ENCODE measurements around the gene PDLIM1. TPM values are rescaled to one million over a fixed set of nuclear protein-coding genes. Genes with fewer than 3 reads are reported as not detected.
"Not testable (repeated sequence)": the region's sequence is repeated elsewhere in the genome, so short reads cannot be mapped to it uniquely, and the experiment has no call there.

Gene PDLIM1
- total RNA-seq, 1 donor from 2014 or later: 73.8 TPM

DNA sequence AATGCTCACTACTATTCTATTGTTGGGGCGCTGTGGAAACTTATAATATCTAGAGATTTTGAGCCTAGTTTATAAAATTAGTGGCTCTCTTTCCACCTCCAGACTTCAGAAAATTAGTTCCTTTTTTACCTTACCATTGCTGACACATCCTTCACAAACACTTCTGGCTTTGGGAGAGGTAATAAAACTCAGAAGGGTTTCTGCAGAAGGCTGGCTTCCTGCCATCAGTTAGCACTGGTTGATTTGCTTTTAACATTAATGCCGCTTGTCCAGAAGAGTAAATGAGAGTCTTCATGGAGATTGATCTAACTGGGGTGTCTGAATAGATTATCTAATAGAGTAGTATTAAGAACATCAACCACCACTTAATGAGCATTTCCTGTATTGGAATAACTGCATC is 76.4 kb downstream of the PDLIM1 start:
- H3K27me3 Mint-ChIP-seq (ENCODE audit: unreplicated experiment): no peaks in the 10 kb centered on the region
- no peak overlapping the region for H3K4me3 Mint-ChIP-seq (ENCODE audit: unreplicated experiment)
- peaks cover 26% of the 10 kb centered on the region for H3K4me1 Mint-ChIP-seq (ENCODE audit: unreplicated experiment)
- TF ChIP-seq, protein P1, sequence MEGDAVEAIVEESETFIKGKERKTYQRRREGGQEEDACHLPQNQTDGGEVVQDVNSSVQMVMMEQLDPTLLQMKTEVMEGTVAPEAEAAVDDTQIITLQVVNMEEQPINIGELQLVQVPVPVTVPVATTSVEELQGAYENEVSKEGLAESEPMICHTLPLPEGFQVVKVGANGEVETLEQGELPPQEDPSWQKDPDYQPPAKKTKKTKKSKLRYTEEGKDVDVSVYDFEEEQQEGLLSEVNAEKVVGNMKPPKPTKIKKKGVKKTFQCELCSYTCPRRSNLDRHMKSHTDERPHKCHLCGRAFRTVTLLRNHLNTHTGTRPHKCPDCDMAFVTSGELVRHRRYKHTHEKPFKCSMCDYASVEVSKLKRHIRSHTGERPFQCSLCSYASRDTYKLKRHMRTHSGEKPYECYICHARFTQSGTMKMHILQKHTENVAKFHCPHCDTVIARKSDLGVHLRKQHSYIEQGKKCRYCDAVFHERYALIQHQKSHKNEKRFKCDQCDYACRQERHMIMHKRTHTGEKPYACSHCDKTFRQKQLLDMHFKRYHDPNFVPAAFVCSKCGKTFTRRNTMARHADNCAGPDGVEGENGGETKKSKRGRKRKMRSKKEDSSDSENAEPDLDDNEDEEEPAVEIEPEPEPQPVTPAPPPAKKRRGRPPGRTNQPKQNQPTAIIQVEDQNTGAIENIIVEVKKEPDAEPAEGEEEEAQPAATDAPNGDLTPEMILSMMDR (IDR thresholded peaks at IDR 0.05): no peak
- no peak overlapping the region for H3K27ac Mint-ChIP-seq (ENCODE audit: unreplicated experiment)
- no peaks in the 10 kb centered on the region for H3K9me3 Mint-ChIP-seq (ENCODE audit: unreplicated experiment)
- H3K36me3 Mint-ChIP-seq (ENCODE audit: unreplicated experiment): no peaks in the 10 kb centered on the region
- DNase-seq (ENCODE audit: extremely low spot score, unreplicated experiment): no peak

DNA sequence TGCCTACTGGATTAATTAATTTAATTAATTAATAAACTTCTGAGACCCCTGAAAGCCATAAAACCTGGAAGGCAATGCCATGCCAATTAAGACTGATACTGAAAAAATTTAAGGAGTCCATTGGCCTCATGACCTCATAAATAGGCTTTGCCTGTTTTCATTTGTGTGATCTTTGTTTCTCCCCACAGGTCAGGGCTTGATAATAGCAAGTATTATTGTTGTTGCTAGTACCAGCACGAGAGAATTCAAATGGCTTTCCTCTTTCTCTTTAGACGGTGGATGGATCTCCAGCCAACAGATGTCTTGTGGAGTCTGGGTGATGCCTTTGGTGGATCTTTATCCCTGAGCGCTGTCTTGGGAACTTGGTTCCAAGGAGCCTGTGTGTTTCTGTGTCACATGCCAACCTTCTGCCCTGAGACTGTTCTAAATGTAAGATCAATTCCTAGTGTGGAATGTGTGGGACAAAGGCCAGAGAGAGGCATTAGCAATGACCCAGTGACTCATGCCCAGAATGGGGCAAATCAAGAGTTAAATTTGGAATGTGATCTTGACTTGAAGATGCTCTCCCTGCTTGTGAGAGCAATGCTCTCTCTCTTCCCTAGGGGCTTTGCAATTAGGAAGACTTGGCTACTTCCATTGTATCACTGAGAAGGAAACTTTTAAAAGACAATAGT is 79.1 kb downstream of the PDLIM1 start:
- no peaks in the 10 kb centered on the region for H3K9me3 Mint-ChIP-seq (ENCODE audit: unreplicated experiment)
- TF ChIP-seq, protein P1 (IDR thresholded peaks at IDR 0.05): no peak
- DNase-seq (ENCODE audit: extremely low spot score, unreplicated experiment): no peak
- no peaks in the 10 kb centered on the region for H3K27me3 Mint-ChIP-seq (ENCODE audit: unreplicated experiment)
- no peak overlapping the region for H3K27ac Mint-ChIP-seq (ENCODE audit: unreplicated experiment)
- H3K4me1 Mint-ChIP-seq (ENCODE audit: unreplicated experiment): peaks cover 16% of the 10 kb centered on the region
- H3K4me3 Mint-ChIP-seq (ENCODE audit: unreplicated experiment): no peak overlapping the region
- no peaks in the 10 kb centered on the region for H3K36me3 Mint-ChIP-seq (ENCODE audit: unreplicated experiment)

DNA sequence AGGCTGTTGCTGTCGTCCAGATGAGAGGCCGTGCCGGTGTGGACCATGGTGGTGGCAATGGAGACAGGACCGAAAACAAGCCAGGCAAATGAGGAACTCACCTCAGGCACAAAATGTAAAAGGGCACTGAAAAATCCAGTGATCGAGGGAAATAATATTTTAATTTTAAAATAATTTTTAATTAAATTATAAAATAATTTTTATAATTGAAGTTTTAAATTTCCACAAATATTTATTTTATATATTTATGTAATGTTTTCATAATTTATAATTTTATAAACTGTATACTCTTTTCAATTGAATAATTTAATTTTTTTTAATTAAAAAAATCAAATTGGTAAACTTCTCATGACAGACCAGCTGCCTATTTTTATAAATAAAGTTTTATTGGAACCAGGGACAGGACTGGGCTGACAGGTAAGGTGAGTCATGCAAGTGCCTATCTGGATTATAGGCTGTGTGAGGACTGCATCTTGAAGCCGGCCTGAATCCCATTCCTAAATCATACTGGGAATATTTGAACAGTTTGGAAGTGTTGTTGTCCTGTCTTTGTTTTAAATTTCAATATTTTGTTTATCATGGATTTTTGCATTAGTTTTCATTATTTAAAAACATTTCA is 81.2 kb downstream of the PDLIM1 start:
- H3K27ac Mint-ChIP-seq (ENCODE audit: unreplicated experiment): no peak overlapping the region
- no peaks in the 10 kb centered on the region for H3K9me3 Mint-ChIP-seq (ENCODE audit: unreplicated experiment)
- peaks cover 8% of the 10 kb centered on the region for H3K4me1 Mint-ChIP-seq (ENCODE audit: unreplicated experiment)
- DNase-seq (ENCODE audit: extremely low spot score, unreplicated experiment): no peak
- no peak overlapping the region for H3K4me3 Mint-ChIP-seq (ENCODE audit: unreplicated experiment)
- no peaks in the 10 kb centered on the region for H3K36me3 Mint-ChIP-seq (ENCODE audit: unreplicated experiment)
- TF ChIP-seq, protein P1 (IDR thresholded peaks at IDR 0.05): no peak
- no peaks in the 10 kb centered on the region for H3K27me3 Mint-ChIP-seq (ENCODE audit: unreplicated experiment)

DNA sequence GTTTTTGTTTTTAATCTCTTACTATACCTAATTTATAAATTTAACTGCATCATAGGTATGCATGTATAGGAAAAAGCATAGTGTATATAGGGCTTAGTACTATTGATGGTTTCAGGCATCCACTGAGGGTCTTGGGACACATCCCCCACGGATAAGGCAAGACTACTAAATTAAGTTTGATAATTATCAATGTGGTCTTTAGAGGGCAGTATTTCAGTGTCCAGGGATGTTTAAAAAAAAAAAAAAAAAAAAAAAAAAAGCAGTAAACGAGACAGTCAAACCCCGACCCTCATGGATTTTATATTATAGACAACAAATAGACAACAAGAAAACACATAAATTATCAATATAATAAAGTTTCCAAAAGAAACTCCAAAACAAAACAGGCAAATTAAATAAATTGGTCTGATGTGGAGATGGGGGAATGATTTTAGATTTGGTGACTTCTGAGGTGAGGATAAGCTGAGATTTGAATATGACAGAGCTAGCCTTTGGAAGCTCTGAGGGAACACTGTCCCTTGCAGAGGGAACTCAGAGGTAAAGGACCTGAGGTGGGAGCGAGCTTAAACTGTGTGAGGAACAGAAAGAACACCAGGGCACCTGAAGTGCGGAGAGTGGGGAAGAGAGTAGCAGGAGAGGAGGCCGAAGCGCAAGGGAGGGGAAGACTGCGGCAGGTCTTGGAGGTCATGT is 82.0 kb downstream of the PDLIM1 start:
- Mint-ChIP-seq H3K27me3 (ENCODE audit: unreplicated experiment) (no peaks in the 10 kb centered on the region), H3K4me3 (ENCODE audit: unreplicated experiment) (no peak overlapping the region), H3K27ac (ENCODE audit: unreplicated experiment) (no peak overlapping the region), H3K4me1 (ENCODE audit: unreplicated experiment) (peaks cover 2% of the 10 kb centered on the region), H3K36me3 (ENCODE audit: unreplicated experiment) (no peaks in the 10 kb centered on the region), H3K9me3 (ENCODE audit: unreplicated experiment) (no peaks in the 10 kb centered on the region)
- TF ChIP-seq, protein P1 (IDR thresholded peaks at IDR 0.05): peak; percentile 61
- no peak for DNase-seq (ENCODE audit: extremely low spot score, unreplicated experiment)

DNA sequence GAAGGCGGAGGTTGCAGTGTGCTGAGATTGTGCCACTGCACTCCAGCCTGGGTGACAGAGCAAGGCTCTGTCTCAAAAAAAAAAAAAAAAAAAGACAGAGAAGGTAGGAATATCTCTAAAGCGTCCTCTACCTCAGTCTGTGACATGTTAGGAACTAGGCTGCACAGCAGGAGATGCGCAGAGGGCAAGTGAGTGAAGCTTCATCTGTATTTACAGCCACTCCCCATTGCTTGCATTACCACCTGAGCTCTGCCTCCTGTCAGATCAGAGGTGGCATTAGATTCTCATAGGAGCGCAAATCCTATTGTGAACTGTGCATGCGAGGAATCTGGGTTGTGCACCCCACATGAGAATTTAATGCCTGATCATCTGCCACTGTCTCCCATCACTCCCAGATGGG is 87.9 kb downstream of the PDLIM1 start:
- not testable (repeated sequence) for H3K27ac Mint-ChIP-seq (ENCODE audit: unreplicated experiment); DNase-seq (ENCODE audit: extremely low spot score, unreplicated experiment); H3K36me3 Mint-ChIP-seq (ENCODE audit: unreplicated experiment); H3K4me1 Mint-ChIP-seq (ENCODE audit: unreplicated experiment); H3K4me3 Mint-ChIP-seq (ENCODE audit: unreplicated experiment); H3K27me3 Mint-ChIP-seq (ENCODE audit: unreplicated experiment); H3K9me3 Mint-ChIP-seq (ENCODE audit: unreplicated experiment)
